CD4-positive, alpha-beta T cell treated with Interleukin-6 at 100 ng/mL for 8 hours (primary cell): ENCODE measurements around the gene FAM83F.
"Not testable (repeated sequence)": the region's sequence is repeated elsewhere in the genome, so short reads cannot be mapped to it uniquely, and the experiment has no call there.

Source experiments
- DNase-seq: peaks from one replicate; pipeline ENCODE4 v3.0.0-alpha.2; 2020; ENCODE audit warnings: mixed read lengths, low spot score

FAM83F gene

DNA sequence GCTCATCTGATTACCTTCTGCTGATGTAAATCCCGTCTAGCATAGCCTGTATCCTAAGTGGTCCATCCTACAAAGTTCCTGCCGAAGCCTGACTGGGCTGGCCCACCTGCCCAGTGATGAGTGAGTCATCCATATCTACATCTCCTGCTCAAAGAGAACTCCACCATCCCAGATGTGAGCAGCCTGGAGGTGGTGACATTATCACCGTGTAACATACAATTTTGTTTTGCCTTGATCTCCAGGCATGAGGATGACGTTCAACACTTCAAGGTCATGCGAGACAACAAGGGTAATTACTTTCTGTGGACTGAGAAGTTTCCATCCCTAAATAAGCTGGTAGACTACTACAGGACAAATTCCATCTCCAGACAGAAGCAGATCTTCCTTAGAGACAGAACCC, 29.0 kb upstream of the FAM83F start:
- DNase-seq = no peak

- no peak for DNase-seq
Measured at GRCh38 chr22:39966470-39966869, 28.3 kb upstream of the FAM83F start.

DNA sequence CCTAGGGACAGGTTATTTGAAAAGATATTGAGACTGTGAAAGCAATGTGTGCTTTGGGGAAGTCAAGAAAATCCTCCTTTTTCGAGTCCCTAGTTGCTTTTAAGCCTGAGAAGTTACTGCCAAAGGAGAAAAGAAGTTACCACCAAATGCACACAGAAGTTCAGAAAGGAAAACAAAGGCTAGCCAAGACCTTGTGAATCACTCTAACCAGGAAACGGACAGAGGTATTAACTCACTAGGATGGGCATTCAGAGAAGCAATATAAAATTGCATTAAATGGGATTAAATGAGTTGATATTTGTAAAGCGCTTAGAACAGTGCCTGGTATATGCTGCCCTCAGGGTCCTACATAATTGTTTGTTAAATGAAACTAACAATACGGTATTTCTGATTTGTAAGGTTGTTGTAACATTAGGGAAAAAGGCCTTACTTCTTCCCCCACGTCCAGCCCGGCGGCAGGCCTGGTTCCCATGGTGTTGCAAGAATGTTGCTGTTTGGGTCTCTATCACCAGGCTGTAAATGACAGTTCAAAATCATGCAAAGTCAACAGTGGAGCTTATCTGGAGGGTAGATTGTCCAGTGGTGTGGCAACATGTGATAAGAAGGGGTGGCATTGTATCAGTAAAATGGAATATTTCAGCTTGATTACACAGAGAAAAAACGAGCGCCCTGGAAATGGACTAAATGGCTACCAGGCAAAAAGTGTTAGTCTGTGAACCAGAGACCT, 27.5 kb upstream of the FAM83F start:
- DNase-seq = no peak

GRCh38 chr22:39967996-39968972, 26.5 kb upstream of the FAM83F start:
- DNase-seq = no peak

DNA sequence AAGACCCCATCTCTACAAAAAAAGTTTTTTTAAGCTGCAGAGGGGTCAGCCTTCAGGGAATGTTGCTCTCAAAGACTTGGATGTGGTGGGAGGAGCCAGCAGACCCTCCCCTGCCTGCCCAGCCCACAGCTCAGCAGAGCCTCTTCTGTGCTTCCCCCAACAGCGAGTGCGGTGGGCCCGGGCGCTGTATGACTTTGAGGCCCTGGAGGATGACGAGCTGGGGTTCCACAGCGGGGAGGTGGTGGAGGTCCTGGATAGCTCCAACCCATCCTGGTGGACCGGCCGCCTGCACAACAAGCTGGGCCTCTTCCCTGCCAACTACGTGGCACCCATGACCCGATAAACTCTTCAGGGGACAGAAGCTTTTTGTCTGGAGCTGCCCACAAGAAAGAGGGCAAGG, 24.0 kb upstream of the FAM83F start:
- DNase-seq = no peak

DNA sequence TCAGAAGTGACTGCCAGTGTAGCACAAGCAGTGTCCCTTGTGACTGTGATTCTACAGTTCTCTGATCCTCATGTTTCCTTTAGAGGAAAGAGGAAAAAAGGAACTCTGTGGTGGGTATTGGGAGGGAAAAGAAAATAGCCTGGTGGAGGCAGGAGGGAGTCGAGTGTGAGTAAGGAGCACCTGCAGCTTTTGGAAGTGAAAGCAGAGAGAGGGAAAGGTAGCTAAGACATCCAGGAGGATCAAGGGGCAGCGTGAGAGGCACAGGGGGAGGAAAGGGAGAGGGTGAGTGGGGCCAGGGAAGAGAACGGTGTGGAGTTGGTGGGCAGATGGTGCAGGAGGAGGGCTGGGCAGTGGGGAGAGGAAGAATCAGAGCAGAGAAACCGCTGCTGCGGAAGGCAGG, 22.1 kb upstream of the FAM83F start:
- DNase-seq = no peak

GRCh38 chr22:39973656-39974055, 21.1 kb upstream of the FAM83F start:
- DNase-seq = no peak

- no peak for DNase-seq
Measured at GRCh38 chr22:39974065-39974464, 20.7 kb upstream of the FAM83F start.

DNA sequence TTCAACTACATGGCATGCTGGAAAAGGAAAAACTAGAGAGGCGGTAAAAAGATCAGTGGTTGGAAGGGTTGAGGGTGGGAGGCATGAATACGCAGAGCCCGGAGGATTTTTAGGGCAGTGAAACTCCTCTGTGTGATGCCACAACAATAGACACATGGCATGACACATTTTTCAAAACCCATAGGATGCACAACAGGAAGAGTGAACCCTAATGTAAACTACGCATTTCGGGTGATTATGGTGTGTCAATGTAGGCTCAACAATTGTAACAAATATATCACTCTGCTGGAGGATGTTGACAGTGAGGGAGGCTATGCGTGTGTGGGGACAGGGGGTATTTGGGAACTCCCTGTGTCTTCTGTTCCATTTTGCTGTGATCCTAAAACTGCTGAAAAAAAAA, 15.7 kb upstream of the FAM83F start:
- no peak for DNase-seq

- no peak for DNase-seq
Measured at GRCh38 chr22:39979458-39979857, 15.3 kb upstream of the FAM83F start.

- no peak for DNase-seq
Measured at GRCh38 chr22:39980596-39980995, 14.2 kb upstream of the FAM83F start.

DNA sequence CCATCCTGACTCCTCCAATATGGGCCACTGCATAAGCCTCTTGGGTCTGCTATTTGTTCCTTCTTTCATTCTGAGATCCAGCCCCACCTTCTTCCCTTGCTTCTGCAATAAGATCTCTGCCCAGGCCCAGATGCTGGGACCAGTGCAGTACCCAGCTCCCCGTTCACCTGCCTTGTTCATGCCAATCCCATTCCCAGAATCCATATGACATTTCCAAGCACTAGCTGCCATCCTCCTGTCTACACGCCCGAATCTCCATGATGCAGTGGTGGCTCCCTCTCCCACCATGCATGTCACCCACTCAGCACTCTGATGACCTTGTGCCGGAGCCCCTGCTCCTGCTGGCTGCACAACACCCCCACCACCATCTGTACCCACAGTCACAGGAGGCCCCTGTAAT, 11.4 kb upstream of the FAM83F start:
- no peak for DNase-seq

- no peak for DNase-seq
Measured at GRCh38 chr22:39984006-39984405, 10.7 kb upstream of the FAM83F start.

DNA sequence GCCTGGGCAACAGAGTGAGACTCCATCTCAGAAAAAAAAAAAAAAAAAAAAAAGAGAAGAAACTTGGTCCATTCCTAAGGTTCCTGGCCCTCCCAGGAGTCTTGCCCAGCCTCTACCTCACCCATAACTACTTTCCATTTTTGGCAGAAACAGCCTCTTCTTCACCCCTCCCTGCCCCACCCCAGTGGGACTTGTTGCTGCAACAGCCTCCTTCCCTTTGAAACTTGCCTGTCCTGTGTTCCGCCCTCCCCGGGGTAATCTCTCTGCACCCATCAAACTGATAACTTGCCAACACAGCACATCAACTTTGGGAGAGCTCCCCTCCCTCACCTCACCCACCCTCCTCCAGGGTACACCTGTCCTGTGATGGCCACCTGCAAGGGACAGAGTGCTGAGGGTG, 10.0 kb upstream of the FAM83F start:
- DNase-seq = no peak

- DNase-seq = no peak
Measured at GRCh38 chr22:39985383-39986035, 9.2 kb upstream of the FAM83F start.

DNA sequence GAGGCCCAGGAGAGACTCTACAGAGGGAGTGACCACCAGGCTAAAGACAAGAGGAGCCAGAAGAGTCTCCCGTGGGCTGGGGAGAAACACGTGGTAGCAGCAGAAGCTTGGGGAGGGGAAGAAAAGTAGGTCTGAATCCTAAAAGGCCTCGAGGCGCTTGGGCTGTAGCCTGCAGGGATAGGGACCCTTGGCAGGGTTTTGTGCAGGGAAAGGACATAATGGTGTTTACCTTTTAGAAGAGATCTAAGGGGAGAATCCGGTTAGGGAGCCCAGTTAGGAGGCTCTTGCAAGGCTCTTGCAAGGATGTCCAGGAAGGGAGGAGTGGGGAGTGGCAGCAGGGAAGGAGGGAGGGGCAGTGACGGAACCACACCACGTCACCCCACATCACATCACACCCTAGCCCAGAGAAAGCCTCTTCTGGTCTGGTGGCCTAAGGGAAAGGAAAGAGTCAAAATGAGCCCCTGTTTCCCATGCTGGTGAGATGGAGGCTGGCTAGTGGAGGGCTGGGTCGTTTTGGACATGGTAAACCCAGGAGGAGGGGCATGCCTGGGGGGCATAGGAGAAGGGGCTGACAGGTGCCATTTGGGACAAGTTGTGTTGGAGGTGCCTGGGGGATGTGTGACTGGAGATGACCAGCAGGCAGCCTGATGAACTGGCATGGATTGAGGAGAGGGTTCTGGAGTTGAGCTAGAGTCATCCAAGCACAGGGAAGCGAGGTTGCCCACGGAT, 6.2 kb upstream of the FAM83F start:
- DNase-seq = no peak

DNA sequence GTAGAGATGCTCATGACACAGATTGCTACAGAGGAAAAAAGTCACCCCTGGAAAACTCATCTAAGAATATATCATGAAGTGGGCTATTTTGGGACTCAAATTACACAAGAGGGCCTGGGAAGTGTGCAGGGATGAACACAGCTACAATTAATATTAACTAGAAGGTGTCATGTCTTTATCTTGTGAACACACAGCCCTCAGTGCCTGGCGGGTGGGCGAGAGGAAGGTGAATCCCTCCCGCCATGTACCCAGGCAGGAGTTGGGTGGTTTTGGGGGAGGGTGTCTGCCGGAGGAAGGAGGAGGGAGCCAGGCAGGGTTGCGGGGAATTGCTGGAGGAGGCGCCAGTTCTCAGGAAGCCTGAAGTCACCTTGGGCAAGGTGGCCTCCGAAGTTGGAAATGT, 5.1 kb upstream of the FAM83F start:
- DNase-seq = no peak

DNA sequence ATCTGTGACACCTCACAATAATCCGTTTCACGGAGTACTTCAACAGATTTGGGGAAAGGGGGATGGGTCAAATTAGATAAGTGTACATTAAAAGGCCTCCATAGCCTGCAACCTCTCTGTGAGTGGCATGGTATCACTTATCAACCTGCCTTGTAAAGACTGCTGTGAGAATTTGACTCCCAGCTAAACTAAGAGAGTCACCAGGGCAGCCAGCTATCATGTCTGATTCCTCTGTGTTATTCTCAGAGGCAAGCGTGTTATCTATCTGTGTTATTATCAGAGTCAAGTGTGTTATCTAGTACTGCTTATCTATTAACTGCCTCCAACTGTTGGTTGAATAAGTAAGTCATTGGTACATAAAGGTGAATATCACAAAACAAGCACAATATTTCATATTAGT, 4.1 kb upstream of the FAM83F start:
- DNase-seq = no peak

GRCh38 chr22:39991159-39991860, 3.4 kb upstream of the FAM83F start:
- DNase-seq = no peak

DNA sequence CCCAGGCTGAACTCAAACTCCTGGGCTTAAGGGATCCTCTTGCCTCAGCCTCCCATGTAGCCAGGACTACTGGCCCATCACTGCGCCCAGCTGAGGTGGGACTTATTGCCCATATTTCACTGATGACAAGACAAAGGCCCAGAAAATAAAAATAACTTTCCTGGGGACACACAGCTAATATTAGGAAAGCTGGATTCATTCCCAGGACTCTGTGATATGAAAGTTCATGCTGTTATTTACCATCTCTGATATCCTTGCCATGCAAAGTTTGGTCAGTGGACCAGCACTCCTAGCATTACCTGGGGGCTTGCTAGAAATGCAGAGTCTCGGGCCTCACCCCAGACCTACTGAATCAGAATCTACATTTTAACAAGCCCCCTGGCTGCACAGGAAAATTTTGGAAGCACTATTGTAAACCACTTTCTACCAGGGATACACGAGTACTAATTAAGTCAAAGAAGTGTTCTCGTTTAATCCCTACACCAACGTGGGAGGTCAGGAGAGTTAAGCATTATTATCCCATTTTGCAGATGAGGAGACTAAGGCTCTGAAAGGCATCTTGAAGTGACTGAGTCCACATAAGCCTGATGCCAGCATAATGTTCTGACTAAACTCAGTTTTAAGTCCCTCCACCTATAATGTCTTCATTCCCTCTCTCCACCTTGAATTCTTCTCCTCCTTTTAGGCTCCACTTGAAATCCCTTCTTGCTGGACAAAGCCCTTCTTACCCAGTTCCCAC, 2.5 kb upstream of the FAM83F start:
- no peak for DNase-seq

- not testable (repeated sequence) for DNase-seq
Measured at GRCh38 chr22:39992894-39993293, 1.9 kb upstream of the FAM83F start.
